T follicular helper cell (primary cell): ENCODE results near the gene SIPA1L2.

Source experiments
- DNase-seq: peaks from one replicate; pipeline ENCODE4 v3.0.0-alpha.2; 2020; ENCODE audit warnings: low read depth

The SIPA1L2 gene

GRCh38 chr1:232650418-232650817, 20.5 kb upstream of the SIPA1L2 start:
- no peak for DNase-seq

DNA sequence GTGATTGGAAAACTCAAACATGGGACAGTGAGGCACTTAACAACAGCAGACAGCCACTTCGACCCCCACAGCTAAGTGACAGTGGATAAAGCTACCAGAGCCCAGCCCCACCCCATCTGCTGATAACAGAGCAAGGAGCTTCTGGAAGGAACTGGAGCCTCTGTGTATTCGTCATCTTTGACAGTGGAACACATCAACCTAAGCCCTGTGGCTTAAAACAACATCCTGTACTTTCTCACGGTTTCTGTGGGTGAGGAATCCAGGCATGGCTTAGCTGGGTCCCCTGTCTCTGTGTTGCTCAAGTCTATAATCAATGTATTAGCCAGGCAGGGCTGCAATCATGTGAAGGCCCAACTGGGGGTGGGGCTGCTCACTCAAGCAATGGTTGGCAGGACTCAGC, 18.4 kb upstream of the SIPA1L2 start:
- DNase-seq: no peak

GRCh38 chr1:232644209-232644608, 14.3 kb upstream of the SIPA1L2 start:
- DNase-seq: no peak

GRCh38 chr1:232643251-232643650, 13.3 kb upstream of the SIPA1L2 start:
- DNase-seq: no peak

DNA sequence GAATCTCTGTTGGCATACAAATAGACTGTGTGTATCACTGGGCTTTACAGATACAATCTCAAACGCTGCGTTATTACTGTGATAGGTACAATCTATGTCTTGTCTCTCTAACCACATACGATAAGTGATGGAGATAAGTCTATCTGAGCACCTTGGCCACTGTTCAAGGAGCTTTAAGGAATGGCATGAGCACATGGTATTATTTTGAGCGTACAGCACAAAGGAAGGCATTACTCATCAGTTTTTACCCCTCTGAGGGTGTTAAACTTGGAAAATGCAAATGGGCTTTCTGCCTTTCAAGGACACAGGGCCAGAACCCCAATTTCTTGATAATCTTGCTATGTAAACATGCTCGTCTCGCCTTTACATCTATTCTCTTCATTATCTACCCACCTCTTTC, 11.6 kb upstream of the SIPA1L2 start:
- DNase-seq: no peak

- DNase-seq: no peak
These were observed 6.9 kb upstream of the SIPA1L2 start for GRCh38 chr1:232636799-232637198.

GRCh38 chr1:232635778-232636356, 5.9 kb upstream of the SIPA1L2 start:
- DNase-seq: no peak

- DNase-seq: no peak
These were observed 5.3 kb upstream of the SIPA1L2 start for GRCh38 chr1:232635279-232635678.

GRCh38 chr1:232634096-232634495, 4.2 kb upstream of the SIPA1L2 start:
- no peak for DNase-seq

DNA sequence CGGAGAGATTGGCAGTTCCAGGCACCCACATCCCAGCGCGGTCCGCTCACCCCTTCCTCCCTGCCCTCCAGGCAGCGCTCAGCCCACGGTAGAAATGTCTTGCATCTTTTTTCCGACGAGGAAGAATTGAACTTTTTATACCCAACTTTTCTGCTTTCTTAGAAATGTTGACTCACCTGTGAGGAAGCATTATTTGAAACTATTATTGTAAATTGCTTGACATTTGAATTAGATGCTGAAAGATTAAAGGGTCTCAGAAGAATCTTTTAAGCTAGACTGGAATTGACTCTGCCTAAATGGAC, 912 bp upstream of the SIPA1L2 start:
- DNase-seq: no peak

DNA sequence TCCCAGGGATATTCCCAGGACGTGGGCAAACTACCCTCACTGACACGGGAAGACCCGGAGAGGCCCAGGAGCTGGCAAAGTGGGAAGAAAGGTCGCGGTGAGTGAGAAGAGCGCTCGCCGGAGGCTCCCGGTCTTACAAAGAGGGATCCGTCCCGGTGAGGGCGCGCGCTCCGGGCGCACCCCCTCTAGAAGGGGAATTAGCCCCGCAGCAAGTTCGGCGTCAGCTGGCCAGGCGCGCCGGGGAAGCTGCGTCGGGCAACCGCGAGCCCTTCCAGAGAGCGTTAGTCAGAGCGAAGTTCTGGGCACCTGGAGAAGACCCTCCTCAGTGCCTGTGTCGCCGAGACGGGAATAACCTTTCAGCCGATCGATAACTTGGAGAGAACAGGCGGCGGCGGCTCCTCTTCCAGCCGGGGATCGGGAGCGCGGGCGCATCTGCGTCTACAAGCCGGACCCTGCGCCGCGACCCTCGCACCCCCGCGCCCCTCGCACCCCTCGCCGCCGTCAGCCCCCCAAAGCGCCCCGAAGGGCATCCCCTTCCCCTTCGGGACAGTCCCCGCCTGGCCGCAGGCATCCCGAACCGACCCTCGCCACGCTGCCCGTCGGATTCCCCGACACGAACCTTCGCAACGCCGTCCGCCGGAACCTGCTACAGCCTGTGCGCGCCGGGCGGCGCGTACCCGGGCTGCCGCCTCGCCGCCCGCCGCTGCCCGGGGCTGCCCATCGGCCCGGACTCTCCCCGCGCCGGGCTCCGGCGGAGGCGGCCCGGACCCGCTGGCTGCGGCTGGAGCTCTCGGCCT, 485 bp downstream of the SIPA1L2 start:
- peak; percentile 1 for DNase-seq

- DNase-seq: no peak
These were observed 1.3 kb downstream of the SIPA1L2 start for GRCh38 chr1:232628335-232629249.

- DNase-seq: no peak
These were observed 2.1 kb downstream of the SIPA1L2 start for GRCh38 chr1:232627645-232628334.

DNA sequence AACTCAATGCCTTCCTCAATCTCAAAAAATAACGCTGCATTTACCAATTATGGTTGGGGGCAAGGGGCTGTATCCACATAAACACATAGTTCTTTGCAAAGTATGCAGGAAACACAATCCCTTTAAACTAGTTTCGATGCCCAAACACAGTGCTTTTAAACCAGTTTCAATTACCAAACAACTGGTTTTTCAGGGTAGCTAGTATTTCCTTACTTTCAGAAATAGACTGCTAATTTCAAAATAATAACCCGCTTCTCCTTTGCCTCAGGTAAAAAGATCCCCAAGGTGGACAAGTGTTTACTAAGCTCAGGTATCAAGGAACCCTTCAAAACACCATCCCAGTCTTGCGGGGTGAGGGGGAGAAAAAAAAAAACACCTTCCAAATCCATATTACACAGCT, 2.8 kb downstream of the SIPA1L2 start:
- DNase-seq: no peak

DNA sequence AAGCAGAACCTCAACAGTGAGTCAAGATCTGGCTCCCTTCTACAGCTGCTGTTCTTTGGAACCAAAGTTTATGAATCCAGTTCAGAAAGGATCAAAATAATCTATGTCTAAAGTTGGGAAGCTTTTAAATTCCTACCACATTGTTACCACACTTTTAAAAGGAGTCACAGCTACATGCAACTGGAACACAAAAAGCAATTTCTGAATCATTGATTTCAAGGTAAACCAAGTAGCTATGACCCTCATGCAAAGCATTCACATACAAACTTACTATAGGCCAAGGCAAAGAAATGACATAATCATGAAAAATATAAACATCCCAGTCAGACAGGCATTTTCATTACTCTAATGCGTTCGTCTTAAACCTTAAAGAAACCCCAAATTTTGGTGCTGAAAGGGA, 3.5 kb downstream of the SIPA1L2 start:
- DNase-seq: no peak

GRCh38 chr1:232625319-232625868, 4.5 kb downstream of the SIPA1L2 start:
- no peak for DNase-seq

DNA sequence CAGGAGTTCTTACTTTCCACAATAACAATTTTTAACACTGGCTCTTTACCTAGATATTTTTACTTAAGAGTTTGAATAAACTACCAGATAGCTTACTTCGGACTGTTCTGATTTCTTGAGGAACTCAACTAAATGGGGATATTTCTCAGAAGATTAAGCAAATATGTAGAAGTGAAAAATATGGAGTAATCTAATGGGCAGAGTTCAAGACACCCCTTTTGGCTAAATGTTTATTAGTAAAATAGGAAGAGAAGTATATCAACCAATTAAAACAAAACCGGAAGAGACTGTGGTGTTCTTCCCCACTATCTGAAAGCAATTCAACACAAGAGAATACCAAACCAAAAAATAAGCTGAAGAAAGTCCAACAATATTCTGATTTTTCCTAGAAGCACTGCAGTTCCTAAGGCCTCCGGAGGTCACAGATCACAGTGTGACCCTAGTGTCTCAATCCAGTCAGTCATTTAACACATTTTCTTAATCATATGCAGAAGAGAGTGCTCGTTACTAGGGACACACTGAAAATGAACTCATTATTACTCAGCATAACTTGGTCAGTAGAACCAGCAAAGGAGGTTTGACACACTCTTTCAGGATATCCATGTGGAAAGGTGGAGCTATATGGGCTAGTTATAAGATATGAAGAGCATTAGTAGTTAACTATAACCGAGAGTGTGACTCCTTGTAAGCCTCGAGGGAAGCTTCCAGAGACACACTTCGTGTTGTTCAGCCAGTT, 5.2 kb downstream of the SIPA1L2 start:
- no peak for DNase-seq

DNA sequence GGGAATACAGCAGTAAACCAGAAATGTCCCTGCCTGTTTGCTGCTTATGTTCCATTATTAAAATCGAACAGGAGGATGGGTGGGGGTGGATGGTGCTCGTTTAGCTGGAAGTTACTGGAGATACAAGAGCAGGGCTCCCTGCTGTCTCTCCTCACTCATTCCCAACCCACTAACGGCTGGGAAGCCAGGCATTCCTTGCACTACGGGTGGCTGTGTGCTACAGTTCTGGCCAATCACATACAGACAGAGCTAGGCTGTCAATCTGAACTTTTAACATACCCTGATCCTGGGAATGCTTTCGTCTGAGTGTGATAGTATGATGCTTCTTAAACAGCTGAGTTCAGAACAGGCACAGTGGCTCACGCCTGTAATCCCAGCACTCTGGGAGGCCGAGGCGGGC, 7.0 kb downstream of the SIPA1L2 start:
- DNase-seq: no peak

DNA sequence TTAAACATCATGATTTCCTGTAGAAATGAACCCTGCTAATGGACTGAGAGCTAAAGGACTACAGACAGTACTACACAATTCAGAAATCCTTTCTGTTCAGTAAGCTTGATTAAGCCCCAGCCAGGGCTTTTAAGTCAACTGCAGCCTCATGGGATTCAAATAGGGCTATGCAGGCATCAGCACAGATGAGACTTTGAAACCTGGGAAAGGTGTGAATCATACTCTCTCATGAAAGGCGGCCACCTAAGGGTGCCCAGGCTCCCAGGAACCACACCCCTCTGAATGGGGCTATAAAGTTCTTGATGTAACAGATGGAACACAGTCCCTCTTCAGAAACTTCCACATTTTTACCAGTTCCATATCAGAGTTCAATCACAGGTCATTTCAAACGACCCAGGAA, 7.6 kb downstream of the SIPA1L2 start:
- DNase-seq: no peak

DNA sequence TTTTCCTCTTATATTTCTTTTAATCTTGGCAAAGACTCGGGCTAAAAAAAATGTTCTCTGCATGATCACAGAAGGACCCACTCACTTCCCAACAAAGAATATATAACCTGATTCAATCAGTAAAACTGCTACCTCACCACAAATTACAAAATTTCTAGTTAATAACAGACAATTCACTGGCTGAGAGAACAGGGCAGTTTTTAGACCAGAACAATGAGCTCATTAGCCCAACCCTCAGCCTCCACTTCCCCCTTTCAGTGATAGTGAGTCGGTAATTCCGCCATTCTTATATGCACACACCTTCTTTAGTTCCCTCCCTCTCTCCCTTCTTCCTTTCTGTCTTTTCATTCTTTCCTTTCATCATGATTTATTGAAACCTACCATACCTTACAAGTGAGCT, 8.9 kb downstream of the SIPA1L2 start:
- DNase-seq: no peak

DNA sequence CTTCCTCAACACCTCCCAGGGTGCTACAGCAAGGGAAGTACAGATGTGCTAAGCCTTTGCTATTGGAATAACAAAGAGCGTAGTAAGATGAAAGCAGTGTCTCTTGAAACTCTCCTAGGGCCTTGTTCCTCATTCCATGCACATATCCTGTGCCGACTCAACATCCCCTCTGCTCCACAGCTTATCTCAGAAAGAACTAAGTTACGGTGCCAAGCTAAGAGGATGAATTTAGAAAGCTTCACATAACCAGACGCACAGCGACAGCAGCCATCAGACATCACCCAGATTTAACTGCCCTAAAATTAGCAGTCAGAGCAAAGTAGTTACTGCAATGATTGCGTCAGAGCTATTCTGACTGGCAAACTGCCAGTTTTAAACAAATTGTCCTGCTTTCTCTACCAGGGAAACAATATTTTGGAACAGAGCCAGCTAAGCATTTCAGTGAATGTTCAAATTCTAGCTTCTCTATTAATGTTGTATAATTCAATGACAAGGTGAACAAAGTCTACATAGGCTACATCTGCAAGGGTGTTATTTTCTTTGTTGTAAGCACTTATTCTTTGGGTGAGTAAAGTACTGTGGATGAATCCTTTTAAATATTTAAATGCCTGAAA, 9.5 kb downstream of the SIPA1L2 start:
- no peak for DNase-seq
